ENCODE data around the gene PNMA5.
"Not testable (repeated sequence)": the region's sequence is repeated elsewhere in the genome, so short reads cannot be mapped to it uniquely, and the experiment has no call there.

DNA sequence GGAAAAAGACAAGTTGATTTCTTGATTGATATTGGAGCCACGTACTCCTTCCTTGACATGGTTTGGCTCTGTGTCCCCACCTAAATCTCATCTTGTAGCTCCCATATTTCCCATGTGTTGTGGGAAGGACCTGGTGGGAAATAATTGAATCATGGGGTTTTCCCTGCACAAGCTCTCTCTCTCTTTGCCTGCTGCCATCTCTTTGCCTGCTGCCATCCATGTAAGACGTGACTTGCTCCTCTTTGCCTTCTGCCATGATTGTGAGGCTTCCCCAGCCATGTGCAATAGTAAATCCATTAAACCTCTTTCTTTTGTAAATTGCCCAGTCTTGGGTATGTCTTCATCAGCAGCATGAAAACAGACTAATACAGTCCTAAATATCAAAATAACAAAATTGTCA, 8.3 kb upstream of the PNMA5 start:
- TF ChIP-seq, protein P1, sequence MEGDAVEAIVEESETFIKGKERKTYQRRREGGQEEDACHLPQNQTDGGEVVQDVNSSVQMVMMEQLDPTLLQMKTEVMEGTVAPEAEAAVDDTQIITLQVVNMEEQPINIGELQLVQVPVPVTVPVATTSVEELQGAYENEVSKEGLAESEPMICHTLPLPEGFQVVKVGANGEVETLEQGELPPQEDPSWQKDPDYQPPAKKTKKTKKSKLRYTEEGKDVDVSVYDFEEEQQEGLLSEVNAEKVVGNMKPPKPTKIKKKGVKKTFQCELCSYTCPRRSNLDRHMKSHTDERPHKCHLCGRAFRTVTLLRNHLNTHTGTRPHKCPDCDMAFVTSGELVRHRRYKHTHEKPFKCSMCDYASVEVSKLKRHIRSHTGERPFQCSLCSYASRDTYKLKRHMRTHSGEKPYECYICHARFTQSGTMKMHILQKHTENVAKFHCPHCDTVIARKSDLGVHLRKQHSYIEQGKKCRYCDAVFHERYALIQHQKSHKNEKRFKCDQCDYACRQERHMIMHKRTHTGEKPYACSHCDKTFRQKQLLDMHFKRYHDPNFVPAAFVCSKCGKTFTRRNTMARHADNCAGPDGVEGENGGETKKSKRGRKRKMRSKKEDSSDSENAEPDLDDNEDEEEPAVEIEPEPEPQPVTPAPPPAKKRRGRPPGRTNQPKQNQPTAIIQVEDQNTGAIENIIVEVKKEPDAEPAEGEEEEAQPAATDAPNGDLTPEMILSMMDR (IDR thresholded peaks at IDR 0.05), result not testable (repeated sequence)
- not testable (repeated sequence) for TF ChIP-seq POLR2A (IDR thresholded peaks at IDR 0.05); EP300 (IDR thresholded peaks at IDR 0.05; ENCODE audit: low read depth); POLR2AphosphoS5 (IDR thresholded peaks at IDR 0.05)
